Effector memory CD4-positive, alpha-beta T cell (primary cell): ENCODE results near the gene MST1R.

Source experiments
- DNase-seq, 3 donors: peaks; one replicate each; pipeline ENCODE4 v3.0.0-alpha.2; 2020
- H3K27ac ChIP-seq: 2 replicates; pipeline ENCODE4 v1.7.0; 2013; ENCODE audit warnings: mild to moderate bottlenecking, low read length, moderate library complexity; ENCODE audit not compliant: insufficient read depth, poor library complexity, severe bottlenecking
- H3K27me3 ChIP-seq: replicated peaks from 2 replicates; pipeline ENCODE4 v1.7.0; 2013; ENCODE audit warnings: mild to moderate bottlenecking, low read length; ENCODE audit not compliant: insufficient read depth, control insufficient read depth, poor library complexity, severe bottlenecking
- H3K36me3 ChIP-seq: 2 replicates; pipeline ENCODE4 v1.7.0; 2013; ENCODE audit warnings: mild to moderate bottlenecking, low read length, moderate library complexity; ENCODE audit not compliant: control insufficient read depth, insufficient read depth
- H3K4me1 ChIP-seq: 2 replicates; pipeline ENCODE4 v1.7.0; 2013; ENCODE audit warnings: low read length, mild to moderate bottlenecking; ENCODE audit not compliant: control insufficient read depth, insufficient read depth, poor library complexity, severe bottlenecking
- H3K4me3 ChIP-seq: 2 replicates; pipeline ENCODE4 v1.7.0; 2013; ENCODE audit warnings: low read length, low read depth, mild to moderate bottlenecking; ENCODE audit not compliant: insufficient read depth, poor library complexity, severe bottlenecking
- H3K9me3 ChIP-seq: 2 replicates; pipeline ENCODE4 v1.7.0; 2013; ENCODE audit warnings: mild to moderate bottlenecking, low read length, moderate library complexity; ENCODE audit not compliant: control insufficient read depth

Gene MST1R

GRCh38 chr3:49841806-49842205 lies 61.9 kb downstream of the MST1R start:
- H3K9me3 ChIP-seq, result no peaks in the 10 kb centered on the region
- DNase-seq, result no peak

GRCh38 chr3:49841126-49841696 lies 62.5 kb downstream of the MST1R start:
- Histone ChIP-seq H3K27me3 (no peaks in the 10 kb centered on the region), H3K4me1 (no peaks in the 10 kb centered on the region), H3K27ac (no peak overlapping the region), H3K4me3 (no peak overlapping the region), H3K36me3 (no peaks in the 10 kb centered on the region), H3K9me3 (no peaks in the 10 kb centered on the region)
- no peak for DNase-seq

More at GRCh38 chr3:49841806-49842205, 61.9 kb downstream of the MST1R start:
- Histone ChIP-seq H3K4me1 (no peaks in the 10 kb centered on the region), H3K27ac (no peak overlapping the region), H3K4me3 (no peak overlapping the region), H3K36me3 (no peaks in the 10 kb centered on the region), H3K27me3 (no peaks in the 10 kb centered on the region)

- H3K4me1 ChIP-seq, result no peaks in the 10 kb centered on the region
- no peaks in the 10 kb centered on the region for H3K27me3 ChIP-seq
- DNase-seq, result no peak
- H3K4me3 ChIP-seq, result no peak overlapping the region
- no peak overlapping the region for H3K27ac ChIP-seq
- no peaks in the 10 kb centered on the region for H3K36me3 ChIP-seq
- H3K9me3 ChIP-seq, result no peaks in the 10 kb centered on the region
Measured at GRCh38 chr3:49840388-49840787, 63.3 kb downstream of the MST1R start.

GRCh38 chr3:49839193-49839809 lies 64.4 kb downstream of the MST1R start:
- Histone ChIP-seq H3K4me1 (no peaks in the 10 kb centered on the region), H3K9me3 (no peaks in the 10 kb centered on the region), H3K27ac (no peak overlapping the region), H3K27me3 (no peaks in the 10 kb centered on the region), H3K36me3 (no peaks in the 10 kb centered on the region), H3K4me3 (no peak overlapping the region)
- peak; percentile 53 to 66 (median 62) for DNase-seq
